ENCODE data around the gene KIN.
"Not testable (repeated sequence)": the region's sequence is repeated elsewhere in the genome, so short reads cannot be mapped to it uniquely, and the experiment has no call there.

KIN gene

GRCh38 chr10:7750222-7750621 lies 37.6 kb downstream of the KIN start:
- TF ChIP-seq CTCF (IDR thresholded peaks at IDR 0.05; ENCODE audit: control insufficient read depth, insufficient read depth, low read depth, low read length, missing control alignments), result no peak
- DNase-seq (ENCODE audit: low read depth), result no peak
- no peak overlapping the region for H3K4me3 ChIP-seq (ENCODE audit: control insufficient read depth, low read depth, low read length)

GRCh38 chr10:7748637-7749036 lies 39.2 kb downstream of the KIN start:
- not testable (repeated sequence) for H3K4me3 ChIP-seq (ENCODE audit: control insufficient read depth, low read depth, low read length); DNase-seq (ENCODE audit: low read depth)

GRCh38 chr10:7744307-7744706 lies 43.5 kb downstream of the KIN start:
- DNase-seq (ENCODE audit: low read depth), result no peak
- TF ChIP-seq CTCF (IDR thresholded peaks at IDR 0.05; ENCODE audit: control insufficient read depth, insufficient read depth, low read depth, low read length, missing control alignments), result no peak
- no peak overlapping the region for H3K4me3 ChIP-seq (ENCODE audit: control insufficient read depth, low read depth, low read length)

GRCh38 chr10:7738536-7739407 lies 49.0 kb downstream of the KIN start:
- DNase-seq (ENCODE audit: low read depth), result no peak
- no peak for TF ChIP-seq CTCF (IDR thresholded peaks at IDR 0.05; ENCODE audit: control insufficient read depth, insufficient read depth, low read depth, low read length, missing control alignments)
- H3K4me3 ChIP-seq (ENCODE audit: control insufficient read depth, low read depth, low read length), result no peak overlapping the region

GRCh38 chr10:7734821-7735220 lies 53.0 kb downstream of the KIN start:
- H3K4me3 ChIP-seq (ENCODE audit: control insufficient read depth, low read depth, low read length), result no peak overlapping the region
- TF ChIP-seq CTCF (IDR thresholded peaks at IDR 0.05; ENCODE audit: control insufficient read depth, insufficient read depth, low read depth, low read length, missing control alignments), result no peak
- DNase-seq (ENCODE audit: low read depth), result no peak

- DNase-seq (ENCODE audit: low read depth), result no peak
- no peak overlapping the region for H3K4me3 ChIP-seq (ENCODE audit: control insufficient read depth, low read depth, low read length)
- TF ChIP-seq CTCF (IDR thresholded peaks at IDR 0.05; ENCODE audit: control insufficient read depth, insufficient read depth, low read depth, low read length, missing control alignments), result no peak
Observed at GRCh38 chr10:7722927-7723529, 64.8 kb downstream of the KIN start.

GRCh38 chr10:7720478-7720877 lies 67.3 kb downstream of the KIN start:
- TF ChIP-seq CTCF (IDR thresholded peaks at IDR 0.05; ENCODE audit: control insufficient read depth, insufficient read depth, low read depth, low read length, missing control alignments), result no peak
- H3K4me3 ChIP-seq (ENCODE audit: control insufficient read depth, low read depth, low read length), result no peak overlapping the region
- DNase-seq (ENCODE audit: low read depth), result no peak
